Measurements from ENCODE around the gene SLC6A3.
"Not testable (repeated sequence)": the region's sequence is repeated elsewhere in the genome, so short reads cannot be mapped to it uniquely, and the experiment has no call there.

The SLC6A3 gene

GRCh38 chr5:1370006-1370405, 75.2 kb downstream of the SLC6A3 start:
- DNase-seq (ENCODE audit: low read depth), result no peak

- no peak for DNase-seq (ENCODE audit: low read depth)
Observed at GRCh38 chr5:1368756-1369155, 76.5 kb downstream of the SLC6A3 start.

- DNase-seq (ENCODE audit: low read depth), result no peak
Observed at GRCh38 chr5:1368236-1368635, 77.0 kb downstream of the SLC6A3 start.

- DNase-seq (ENCODE audit: low read depth), result no peak
Observed at GRCh38 chr5:1367149-1367548, 78.1 kb downstream of the SLC6A3 start.

GRCh38 chr5:1366514-1366913, 78.7 kb downstream of the SLC6A3 start:
- DNase-seq (ENCODE audit: low read depth), result no peak

- no peak for DNase-seq (ENCODE audit: low read depth)
Observed at GRCh38 chr5:1364211-1364610, 81.0 kb downstream of the SLC6A3 start.

- DNase-seq (ENCODE audit: low read depth), result no peak
Observed at GRCh38 chr5:1363581-1363980, 81.7 kb downstream of the SLC6A3 start.

GRCh38 chr5:1363160-1363559, 82.1 kb downstream of the SLC6A3 start:
- no peak for DNase-seq (ENCODE audit: low read depth)

- DNase-seq (ENCODE audit: low read depth), result no peak
Observed at GRCh38 chr5:1362242-1363015, 82.8 kb downstream of the SLC6A3 start.

GRCh38 chr5:1360861-1361260, 84.4 kb downstream of the SLC6A3 start:
- DNase-seq (ENCODE audit: low read depth), result no peak

- not testable (repeated sequence) for DNase-seq (ENCODE audit: low read depth)
Observed at GRCh38 chr5:1360367-1360766, 84.9 kb downstream of the SLC6A3 start.

- DNase-seq (ENCODE audit: low read depth), result no peak
Observed at GRCh38 chr5:1359713-1360112, 85.5 kb downstream of the SLC6A3 start.

GRCh38 chr5:1359031-1359645, 86.1 kb downstream of the SLC6A3 start:
- DNase-seq (ENCODE audit: low read depth), result no peak

- DNase-seq (ENCODE audit: low read depth), result no peak
Observed at GRCh38 chr5:1358726-1359025, 86.6 kb downstream of the SLC6A3 start.

- DNase-seq (ENCODE audit: low read depth), result no peak
Observed at GRCh38 chr5:1357946-1358725, 87.1 kb downstream of the SLC6A3 start.

- no peak for DNase-seq (ENCODE audit: low read depth)
Observed at GRCh38 chr5:1356873-1357787, 88.1 kb downstream of the SLC6A3 start.

GRCh38 chr5:1354576-1354975, 90.7 kb downstream of the SLC6A3 start:
- no peak for DNase-seq (ENCODE audit: low read depth)

GRCh38 chr5:1352231-1353219, 92.7 kb downstream of the SLC6A3 start:
- DNase-seq (ENCODE audit: low read depth), result no peak

GRCh38 chr5:1351156-1351555, 94.1 kb downstream of the SLC6A3 start:
- no peak for DNase-seq (ENCODE audit: low read depth)

GRCh38 chr5:1349246-1349645, 96.0 kb downstream of the SLC6A3 start:
- DNase-seq (ENCODE audit: low read depth), result no peak

GRCh38 chr5:1348986-1349245, 96.3 kb downstream of the SLC6A3 start:
- no peak for DNase-seq (ENCODE audit: low read depth)
